GM20431 (cell line): ENCODE results near the gene STK16.
"Not testable (repeated sequence)": the region's sequence is repeated elsewhere in the genome, so short reads cannot be mapped to it uniquely, and the experiment has no call there.

ENCODE experiments used
- in situ Hi-C: fragments of 300-500 bp; cut with MseI, MboI; formaldehyde crosslinking; loops from one replicate; pipeline ENCODE4 v1.15.0; 2020; ENCODE audit warnings: low sequenced_read_pairs; ENCODE audit not compliant: unreplicated experiment

Gene STK16

GRCh38 chr2:219234331-219234730, 10.9 kb upstream of the STK16 start:
- in situ Hi-C loops: no loop called here

- in situ Hi-C loops: no loop called here
These were observed 2.0 kb upstream of the STK16 start for GRCh38 chr2:219243291-219243761.

GRCh38 chr2:219244789-219245147, 511 bp upstream of the STK16 start:
- in situ Hi-C loops: no loop called here

- in situ Hi-C loops: no loop called here
These were observed 586 bp downstream of the STK16 start for GRCh38 chr2:219245899-219246230.

- in situ Hi-C loops: no loop called here
These were observed 1.3 kb downstream of the STK16 start for GRCh38 chr2:219246559-219246958.

- in situ Hi-C loops: no loop called here
These were observed 2.7 kb downstream of the STK16 start for GRCh38 chr2:219247678-219248642.

- in situ Hi-C loops: no loop called here
These were observed 3.5 kb downstream of the STK16 start for GRCh38 chr2:219248845-219249202.

- in situ Hi-C loops: no loop called here
These were observed 4.1 kb downstream of the STK16 start for GRCh38 chr2:219249203-219249980.

- in situ Hi-C loops: no loop called here
These were observed 4.9 kb downstream of the STK16 start for GRCh38 chr2:219250049-219250781.

GRCh38 chr2:219251656-219252055, 6.4 kb downstream of the STK16 start:
- in situ Hi-C loops: no loop called here

- in situ Hi-C loops: no loop called here
These were observed 6.8 kb downstream of the STK16 start for GRCh38 chr2:219252084-219252483.

GRCh38 chr2:219252570-219252899, 7.3 kb downstream of the STK16 start:
- in situ Hi-C loops: no loop called here

GRCh38 chr2:219252900-219253752, 7.8 kb downstream of the STK16 start, which contains the start of gene TUBA4B:
TSS of gene TUBA4B (plus strand) at chr2:219253243. CDS start at chr2:219253408, 165 bp downstream.
- in situ Hi-C loops: no loop called here

GRCh38 chr2:219253753-219254589, 8.7 kb downstream of the STK16 start, which contains the start of gene TUBA4A:
TSS of gene TUBA4A (minus strand) at chr2:219253918. CDS start at chr2:219253858, 60 bp downstream.
- in situ Hi-C loops: no loop called here

- in situ Hi-C loops: no loop called here
These were observed 9.4 kb downstream of the STK16 start for GRCh38 chr2:219254590-219255201.

- in situ Hi-C loops: not testable (repeated sequence)
These were observed 13.7 kb downstream of the STK16 start for GRCh38 chr2:219258942-219259341.

- in situ Hi-C loops: no loop called here
These were observed 16.0 kb downstream of the STK16 start for GRCh38 chr2:219261024-219261855.
